SK-N-SH treated with all-trans-retinoic acid at 6 μM for 48 hours (cell line): Measurements from ENCODE around the gene RDH14.

Experiments
- BACH2 ChIP-seq: fragments of 250-450 bp; sonication (Bioruptor Pico); IDR thresholded peaks from 2 replicates; pipeline ENCODE4 v1.9.0; 2021; ENCODE audit warnings: mild to moderate bottlenecking, borderline replicate concordance
- CSDC2 ChIP-seq: fragments of 250-450 bp; sonication (Bioruptor Pico); IDR thresholded peaks from 2 replicates; pipeline ENCODE4 v1.5.0; 2020; ENCODE audit warnings: mild to moderate bottlenecking, moderate library complexity
- ESRRG ChIP-seq: fragments of 250-450 bp; sonication (Bioruptor Pico); IDR thresholded peaks from 2 replicates; pipeline ENCODE4 v1.6.1; 2021; ENCODE audit warnings: mild to moderate bottlenecking
- PATZ1 ChIP-seq: fragments of 250-450 bp; sonication (Bioruptor Pico); IDR thresholded peaks from 2 replicates; pipeline ENCODE4 v1.8.0; 2020; ENCODE audit warnings: mild to moderate bottlenecking, moderate library complexity, borderline replicate concordance
- SNAI2 ChIP-seq: fragments of 250-450 bp; sonication (Bioruptor Pico); IDR thresholded peaks from 2 replicates; pipeline ENCODE4 v1.5.0; 2020; ENCODE audit warnings: mild to moderate bottlenecking, moderate library complexity
- ZFP3 ChIP-seq: fragments of 250-450 bp; sonication (Bioruptor Pico); IDR thresholded peaks from 2 replicates; pipeline ENCODE4 v1.5.0; 2020; ENCODE audit warnings: mild to moderate bottlenecking, moderate library complexity
- ZNF70 ChIP-seq: fragments of 450-650 bp; formaldehyde crosslinking; IDR thresholded peaks from 2 replicates; pipeline ENCODE4 v1.5.0; 2020; ENCODE audit warnings: mild to moderate bottlenecking, moderate library complexity

GRCh38 chr2:18536697-18537096 is 23.8 kb downstream of the RDH14 start:
- TF ChIP-seq CSDC2 (CRISPR knock-in tag) (no peak), ZNF70 (CRISPR knock-in tag) (no peak), PATZ1 (CRISPR knock-in tag) (no peak), ZFP3 (CRISPR knock-in tag) (no peak), ESRRG (no peak), BACH2 (no peak), SNAI2 (no peak)
